HepG2 (cell line): Measurements from ENCODE around the gene DLG2. TPM values are rescaled to one million over a fixed set of nuclear protein-coding genes. Genes with fewer than 3 reads are reported as not detected.

Source experiments
- ATAC-seq: fragments of 200-7000 bp; cut with Tn5 transposase; 3 replicates; pipeline ENCODE4 v1.9.1; 2020; ENCODE audit warnings: mild to moderate bottlenecking, moderate library complexity
- BruUV-seq: library from RNA; stranded (reverse); fragments of 400-500 nt; replicated peaks from 2 replicates; lab custom pipeline; 2021; lab: Mats Ljungman, UMichigan
- CTCF ChIA-PET: fragments of 300-600 bp; formaldehyde crosslinking; extraction: SDS; loops from one replicate; lab custom pipeline; 2021; ENCODE audit warnings: low total read pairs, inconsistent platforms, low intra/inter-chr PET ratio; lab: Yijun Ruan, JAX
- POLR2A ChIA-PET: fragments of 350-600 bp; sonication (Branson Sonifier 250); formaldehyde crosslinking; loops from one replicate; lab custom pipeline; 2020; ENCODE audit warnings: antibody characterized with exemption, inconsistent platforms; lab: Yijun Ruan, JAX
- DNase-seq: peaks from one replicate; pipeline ENCODE4 v3.0.0-alpha.2; 2015; ENCODE audit warnings: low spot score
- FAIRE-seq: peaks from 3 replicates; lab custom pipeline; 2011; peaks lifted over from hg19 to GRCh38; lab: Jason Lieb, UNC
- H2AFZ ChIP-seq: one replicate; pipeline ENCODE4 v1.6.1; 2011; ENCODE audit warnings: low read length, inconsistent platforms
- H3K27ac ChIP-seq: fragments of 300-600 bp; 3 replicates; pipeline ENCODE4 v1.8.0; 2011; ENCODE audit warnings: mixed run types, mild to moderate bottlenecking, mixed read lengths, low read length, inconsistent platforms; ENCODE audit not compliant: insufficient read depth; ENCODE audit errors: extremely low read length
- H3K27me3 ChIP-seq, 2 experiments: fragments of 200-600 bp in 1 of 2; 2 replicates in 1 of 2; 3 replicates in 1 of 2; pipeline versions ENCODE4 v1.6.0 to v1.8.0; 2011; ENCODE audit warnings: low read length in 2 of 2, mild to moderate bottlenecking in 2 of 2, moderate library complexity in 2 of 2, inconsistent platforms in 1 of 2; ENCODE audit not compliant: insufficient read depth in 2 of 2, control insufficient read depth in 1 of 2
- H3K36me3 ChIP-seq, 2 experiments: fragments of 200-600 bp in 1 of 2; replicated peaks in 1 of 2; 2 replicates in 1 of 2; 3 replicates in 1 of 2; pipeline versions ENCODE4 v1.5.1 to v1.8.0; 2011; ENCODE audit warnings: low read length in 2 of 2, inconsistent platforms in 1 of 2; ENCODE audit not compliant: insufficient read depth in 2 of 2, control insufficient read depth in 1 of 2
- H3K4me1 ChIP-seq: 2 replicates; pipeline ENCODE4 v1.5.1; 2012; ENCODE audit warnings: low read length, inconsistent platforms; ENCODE audit not compliant: insufficient read depth
- H3K4me2 ChIP-seq: 2 replicates; pipeline ENCODE4 v1.6.0; 2011; ENCODE audit warnings: low read depth, low read length, inconsistent platforms
- H3K4me3 ChIP-seq, 3 experiments: fragments of 200-600 bp in 1 of 3; sonication (generic), shearing (Covaris generic) in 1 of 3; replicated peaks in 1 of 3; 2 replicates each; pipeline ENCODE4 v1.5.1; 2011 to 2016; ENCODE audit warnings: low read length in 3 of 3, inconsistent platforms in 2 of 3, low read depth in 2 of 3, mild to moderate bottlenecking in 2 of 3, control low read depth in 1 of 3, mixed read lengths in 1 of 3; ENCODE audit not compliant: insufficient read depth in 1 of 3
- H3K79me2 ChIP-seq: one replicate; pipeline ENCODE4 v1.6.1; 2011; ENCODE audit warnings: low read length, inconsistent platforms; ENCODE audit not compliant: insufficient read depth
- H3K9ac ChIP-seq: 2 replicates; pipeline ENCODE4 v1.6.0; 2011; ENCODE audit warnings: mild to moderate bottlenecking, low read depth, low read length, inconsistent platforms; ENCODE audit not compliant: insufficient read depth
- H3K9me3 ChIP-seq: 2 replicates; pipeline ENCODE4 v1.5.1; 2012; ENCODE audit warnings: mild to moderate bottlenecking, low read length
- H4K20me1 ChIP-seq: 2 replicates; pipeline ENCODE4 v1.6.0; 2011; ENCODE audit warnings: inconsistent platforms, mild to moderate bottlenecking, low read length, moderate library complexity; ENCODE audit not compliant: insufficient read depth
- AKAP8 ChIP-seq: sonication (generic); formaldehyde crosslinking; IDR thresholded peaks from 2 replicates; pipeline ENCODE4 v1.5.1; 2020; ENCODE audit warnings: mild to moderate bottlenecking, missing genetic modification reagents
- ATF7 ChIP-seq, 2 experiments: fragments of 450-650 bp in 1 of 2; sonication (generic) in 1 of 2; formaldehyde crosslinking in 1 of 2; IDR thresholded peaks; 2 replicates each; pipeline versions ENCODE4 v1.4.0 to v1.6.1; 2016 to 2020; ENCODE audit warnings: antibody characterized with exemption in 1 of 2, mild to moderate bottlenecking in 1 of 2, missing genetic modification reagents in 1 of 2
- CAMTA2 ChIP-seq: sonication (generic); formaldehyde crosslinking; IDR thresholded peaks from 2 replicates; pipeline ENCODE4 v1.4.0; 2020; ENCODE audit warnings: mild to moderate bottlenecking, missing genetic modification reagents, borderline replicate concordance
- CREM ChIP-seq, 2 experiments: sonication (generic) in 1 of 2; formaldehyde crosslinking in 1 of 2; IDR thresholded peaks; 2 replicates each; pipeline versions ENCODE4 v1.4.0 to v1.6.1; 2016 to 2020; ENCODE audit warnings: antibody characterized with exemption in 1 of 2, mild to moderate bottlenecking in 1 of 2, missing genetic modification reagents in 1 of 2
- DNMT1 ChIP-seq: sonication (generic); formaldehyde crosslinking; IDR thresholded peaks from 2 replicates; pipeline ENCODE4 v1.5.1; 2020; ENCODE audit warnings: mild to moderate bottlenecking, missing genetic modification reagents
- ETS1 ChIP-seq: sonication (generic); formaldehyde crosslinking; IDR thresholded peaks from 2 replicates; pipeline ENCODE4 v1.4.0; 2020; ENCODE audit warnings: missing genetic modification reagents
- FOXA3 ChIP-seq: IDR thresholded peaks from 2 replicates; pipeline ENCODE4 v1.6.1; 2016; ENCODE audit warnings: missing genetic modification reagents, missing compliant biosample characterization
- MAFF ChIP-seq: IDR thresholded peaks from 2 replicates; pipeline ENCODE4 v1.6.1; 2011; ENCODE audit warnings: low read depth, low read length, improper control_type of control experiment
- MIXL1 ChIP-seq: IDR thresholded peaks from 2 replicates; pipeline ENCODE4 v1.6.1; 2016
- NFYB ChIP-seq: sonication (generic); formaldehyde crosslinking; IDR thresholded peaks from 2 replicates; pipeline ENCODE4 v1.4.0; 2020; ENCODE audit warnings: missing genetic modification reagents
- RFX3 ChIP-seq: IDR thresholded peaks from 2 replicates; pipeline ENCODE4 v1.6.1; 2016; ENCODE audit warnings: missing biosample characterization, missing genetic modification reagents
- RNF219 ChIP-seq: sonication (generic); formaldehyde crosslinking; IDR thresholded peaks from 2 replicates; pipeline ENCODE4 v1.5.0; 2020; ENCODE audit warnings: mild to moderate bottlenecking, missing genetic modification reagents
- SP4 ChIP-seq: sonication (generic); formaldehyde crosslinking; IDR thresholded peaks from 2 replicates; pipeline ENCODE4 v1.8.1; 2023; ENCODE audit warnings: mild to moderate bottlenecking, missing genetic modification reagents
- TCF7 ChIP-seq: sonication (generic); IDR thresholded peaks from 2 replicates; pipeline ENCODE4 v1.6.1; 2016; ENCODE audit warnings: antibody characterized with exemption, low read depth
- ZFP36L2 ChIP-seq: sonication (generic); formaldehyde crosslinking; IDR thresholded peaks from 2 replicates; pipeline ENCODE4 v1.4.0; 2020; ENCODE audit warnings: missing genetic modification reagents
- ZNF30 ChIP-seq: sonication (generic); formaldehyde crosslinking; IDR thresholded peaks from 2 replicates; pipeline ENCODE4 v1.5.0; 2020; ENCODE audit warnings: mild to moderate bottlenecking, missing genetic modification reagents
- ZNF335 ChIP-seq: sonication (generic); formaldehyde crosslinking; IDR thresholded peaks from 2 replicates; pipeline ENCODE4 v1.4.0; 2020; ENCODE audit warnings: missing genetic modification reagents
- ZSCAN21 ChIP-seq: sonication (generic); formaldehyde crosslinking; IDR thresholded peaks from 2 replicates; pipeline ENCODE4 v1.8.0; 2022; ENCODE audit warnings: mild to moderate bottlenecking, missing genetic modification reagents, moderate library complexity, borderline replicate concordance
- ZSCAN29 ChIP-seq: sonication (generic); formaldehyde crosslinking; conservative IDR thresholded peaks from 2 replicates; pipeline ENCODE4 v1.4.0; 2020; ENCODE audit warnings: mild to moderate bottlenecking, missing genetic modification reagents
- WGBS: methylation state at CpG from one replicate; pipeline ENCODE4 v1.1.6; 2017; ENCODE audit warnings: low lambda C conversion rate; 5-methylcytosine and 5-hydroxymethylcytosine counted together
- in situ Hi-C: cut with HindIII; loops from 2 replicates; pipeline ENCODE4 v1.10.0; 2017; ENCODE audit warnings: low pct_unique_long_range_greater_than_20kb; ENCODE audit not compliant: extremely low pct_ligation_motif_present
- intact Hi-C: fragments of 100-400 bp; cut with micrococcal nuclease; formaldehyde crosslinking; loops from one replicate; pipeline ENCODE4 v1.10.0; 2022; ENCODE audit not compliant: unreplicated experiment
- polyA plus RNA-seq, 8 experiments: library from polyadenylated mRNA; depleted of rRNA in 3 of 8; stranded (reverse) in 7 of 8; unstranded in 1 of 8; fragments of >200 nt; fragmentation: Illumina TruSeq in 4 of 8; extraction: Trizol in 4 of 8; gene quantifications; 2 replicates each; pipeline versions ENCODE4 v1.2.1 to v1.2.3, GENCODE V29; 2011 to 2016; ENCODE audit warnings: low read depth in 4 of 8, missing spikeins in 1 of 8, mixed read lengths in 1 of 8; ENCODE audit not compliant: insufficient read depth in 1 of 8
- total RNA-seq, 5 experiments: library from RNA; depleted of rRNA; stranded (reverse); fragments of >200 nt; fragmentation: Illumina TruSeq; extraction: Trizol; gene quantifications; 2 replicates each; pipeline ENCODE4 v1.2.3, GENCODE V29; 2016; ENCODE audit warnings: low read depth in 1 of 5
- TF ChIP-seq, protein P1 (sequence below): sonication (generic); formaldehyde crosslinking; IDR thresholded peaks from 2 replicates; pipeline ENCODE4 v1.4.0; 2020; ENCODE audit warnings: mild to moderate bottlenecking, missing genetic modification reagents
- TF ChIP-seq, protein P2 (sequence below): IDR thresholded peaks from 2 replicates; pipeline ENCODE4 v1.6.1; 2016; ENCODE audit warnings: low read depth

The DLG2 gene
- total and polyA plus RNA-seq, 2 of the 13 experiments (the other 11 are each of a cell fraction or from before 2014, with no cell fraction given), result 0.46 to 1.0 TPM

GRCh38 chr11:85665733-85666132, 38.6 kb upstream of the DLG2 start:
- Histone ChIP-seq H3K27ac (peak overlapping the region; percentile 98), H2AFZ (peak overlapping the region; percentile 94), H3K4me2 (peak overlapping the region; percentile 88), H3K9ac (peak overlapping the region; percentile 98; the same call in 1 of the 2 replicates), H3K36me3 (no peaks in the 10 kb centered on the region), H3K27me3 (no peaks in the 10 kb centered on the region; a peak in 1 of 5 replicates), H3K4me1 (peaks cover 32% of the 10 kb centered on the region), H3K79me2 (peaks cover 37% of the 10 kb centered on the region), H3K4me3 (peak overlapping the region; percentile 36 to 95 (median 86); a peak in 5 of 6 replicates), H3K9me3 (no peaks in the 10 kb centered on the region), H4K20me1 (peaks cover 29% of the 10 kb centered on the region)
- DNase-seq (no peak), FAIRE-seq (no peak), ATAC-seq (no peak)
- 7% methylated on average over 5 of the region's 5 CpGs for WGBS
- in situ Hi-C loops (no loop called here), intact Hi-C loops (loop anchor here (1.0 to 2.0 kb wide), 2 partner anchors 17 to 37 kb away; partner anchors contain the start of gene TMEM126B)
- ChIA-PET POLR2A (interaction anchor here (1.2 to 10.0 kb wide), 2 partner anchors 16 to 38 kb away, joined by 3 to 112 read pairs; partner anchors contain the start of genes TMEM126A and TMEM126B), CTCF (no interaction called here)
- no TSS peak for BruUV-seq
- TF ChIP-seq CAMTA2 (CRISPR knock-in tag), result no peak
- TF ChIP-seq MAFF, result 0 out of 2 replicates have a peak, but pooled peaks have one; percentile 34
- no peak for TF ChIP-seq AKAP8
- no peak for TF ChIP-seq ZSCAN21
- TF ChIP-seq ZSCAN29 (CRISPR knock-in tag), result no peak
- peak; percentile 89 for TF ChIP-seq ATF7 (IDR thresholded peaks at IDR 0.05)
- no peak for TF ChIP-seq ATF7 (CRISPR knock-in tag; IDR thresholded peaks at IDR 0.05)
- no peak for TF ChIP-seq FOXA3 (CRISPR knock-in tag)
- TF ChIP-seq ZFP36L2 (CRISPR knock-in tag), result no peak
- no peak for TF ChIP-seq SP4 (CRISPR knock-in tag)
- TF ChIP-seq ZNF30, result no peak
- TF ChIP-seq DNMT1, result no peak
- no peak for TF ChIP-seq ETS1 (CRISPR knock-in tag)
- TF ChIP-seq MIXL1 (CRISPR knock-in tag), result 0 out of 2 replicates have a peak, but pooled peaks have one; percentile 38
- no peak for TF ChIP-seq NFYB
- TF ChIP-seq RFX3 (CRISPR knock-in tag), result no peak
- TF ChIP-seq RNF219 (CRISPR knock-in tag), result no peak
- TF ChIP-seq, protein P1, sequence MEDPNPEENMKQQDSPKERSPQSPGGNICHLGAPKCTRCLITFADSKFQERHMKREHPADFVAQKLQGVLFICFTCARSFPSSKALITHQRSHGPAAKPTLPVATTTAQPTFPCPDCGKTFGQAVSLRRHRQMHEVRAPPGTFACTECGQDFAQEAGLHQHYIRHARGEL (CRISPR knock-in tag), result no peak
- no peak for TF ChIP-seq ZNF335 (CRISPR knock-in tag)
- TF ChIP-seq, protein P2, sequence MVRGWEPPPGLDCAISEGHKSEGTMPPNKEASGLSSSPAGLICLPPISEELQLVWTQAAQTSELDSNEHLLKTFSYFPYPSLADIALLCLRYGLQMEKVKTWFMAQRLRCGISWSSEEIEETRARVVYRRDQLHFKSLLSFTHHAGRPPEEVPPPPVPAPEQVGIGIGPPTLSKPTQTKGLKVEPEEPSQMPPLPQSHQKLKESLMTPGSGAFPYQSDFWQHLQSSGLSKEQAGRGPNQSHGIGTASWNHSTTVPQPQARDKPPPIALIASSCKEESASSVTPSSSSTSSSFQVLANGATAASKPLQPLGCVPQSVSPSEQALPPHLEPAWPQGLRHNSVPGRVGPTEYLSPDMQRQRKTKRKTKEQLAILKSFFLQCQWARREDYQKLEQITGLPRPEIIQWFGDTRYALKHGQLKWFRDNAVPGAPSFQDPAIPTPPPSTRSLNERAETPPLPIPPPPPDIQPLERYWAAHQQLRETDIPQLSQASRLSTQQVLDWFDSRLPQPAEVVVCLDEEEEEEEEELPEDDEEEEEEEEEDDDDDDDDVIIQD (CRISPR knock-in tag), result no peak
- TF ChIP-seq TCF7, result no peak
- no peak for TF ChIP-seq CREM (IDR thresholded peaks at IDR 0.05)
- no peak for TF ChIP-seq CREM (CRISPR knock-in tag; IDR thresholded peaks at IDR 0.05)
